ENCODE measurements around the gene PLLP.

DNA sequence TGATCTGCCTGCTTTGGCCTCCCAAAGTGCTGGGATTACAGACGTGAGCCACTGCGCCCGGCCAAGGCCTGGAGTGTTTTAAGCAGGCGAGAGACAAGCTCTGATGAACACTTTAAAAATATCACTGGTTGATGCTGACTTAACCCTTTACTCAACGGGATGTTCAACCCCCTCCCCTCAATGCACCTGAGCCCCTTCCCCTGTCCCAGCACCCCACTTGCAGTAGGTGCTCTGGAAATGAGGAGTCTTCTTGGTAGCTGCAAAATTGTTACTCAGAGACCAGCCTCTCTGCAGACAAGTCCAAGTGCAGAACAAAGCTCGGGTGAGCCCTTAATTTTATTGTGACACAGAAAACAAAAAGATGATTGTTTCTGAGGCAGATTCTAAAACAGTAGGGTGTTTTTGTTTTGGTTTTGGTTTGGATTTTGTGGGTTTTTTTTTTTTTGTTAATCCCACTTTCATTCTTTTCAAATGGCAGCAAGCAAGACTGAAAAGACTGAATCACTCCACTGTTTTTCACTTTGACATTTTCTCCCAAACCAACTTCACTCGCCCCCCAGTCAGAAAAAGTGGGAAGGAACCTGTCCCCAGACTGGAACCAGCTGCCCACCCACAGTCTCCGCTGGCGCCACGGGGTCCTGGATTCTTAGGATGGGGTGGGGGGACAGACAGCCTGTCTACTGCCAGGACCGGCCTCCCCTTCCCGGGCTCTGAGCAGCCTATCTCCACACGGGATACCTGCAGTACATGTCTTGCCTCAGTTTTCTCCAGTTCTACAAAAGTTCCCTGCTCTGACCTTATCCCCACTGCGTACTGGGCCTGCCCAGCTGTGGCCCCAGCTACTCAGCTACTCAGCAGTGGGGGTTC is 5.2 kb upstream of the PLLP start:
- TF ChIP-seq, protein P1, sequence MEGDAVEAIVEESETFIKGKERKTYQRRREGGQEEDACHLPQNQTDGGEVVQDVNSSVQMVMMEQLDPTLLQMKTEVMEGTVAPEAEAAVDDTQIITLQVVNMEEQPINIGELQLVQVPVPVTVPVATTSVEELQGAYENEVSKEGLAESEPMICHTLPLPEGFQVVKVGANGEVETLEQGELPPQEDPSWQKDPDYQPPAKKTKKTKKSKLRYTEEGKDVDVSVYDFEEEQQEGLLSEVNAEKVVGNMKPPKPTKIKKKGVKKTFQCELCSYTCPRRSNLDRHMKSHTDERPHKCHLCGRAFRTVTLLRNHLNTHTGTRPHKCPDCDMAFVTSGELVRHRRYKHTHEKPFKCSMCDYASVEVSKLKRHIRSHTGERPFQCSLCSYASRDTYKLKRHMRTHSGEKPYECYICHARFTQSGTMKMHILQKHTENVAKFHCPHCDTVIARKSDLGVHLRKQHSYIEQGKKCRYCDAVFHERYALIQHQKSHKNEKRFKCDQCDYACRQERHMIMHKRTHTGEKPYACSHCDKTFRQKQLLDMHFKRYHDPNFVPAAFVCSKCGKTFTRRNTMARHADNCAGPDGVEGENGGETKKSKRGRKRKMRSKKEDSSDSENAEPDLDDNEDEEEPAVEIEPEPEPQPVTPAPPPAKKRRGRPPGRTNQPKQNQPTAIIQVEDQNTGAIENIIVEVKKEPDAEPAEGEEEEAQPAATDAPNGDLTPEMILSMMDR (conservative IDR thresholded peaks at IDR 0.05; ENCODE audit: low read length): no peak
- TF ChIP-seq EZH2phosphoT487 (IDR thresholded peaks at IDR 0.05; ENCODE audit: borderline replicate concordance): no peak
